SK-N-MC (cell line): ENCODE results near the gene OPCML.

Experiments used
- EZH2 ChIP-seq: fragments of 200-600 bp; sonication (generic); IDR thresholded peaks from one replicate; pipeline ENCODE4 v1.6.1; 2017; ENCODE audit warnings: antibody characterized with exemption
- FOXP2 ChIP-seq: optimal IDR thresholded peaks from 2 replicates; pipeline ENCODE3; 2011; ENCODE audit warnings: mild to moderate bottlenecking, moderate library complexity; ENCODE audit not compliant: insufficient read depth; ENCODE audit errors: extremely low read length, control extremely low read depth
- POLR2AphosphoS5 ChIP-seq: IDR thresholded peaks from 2 replicates; pipeline ENCODE4 v1.6.1; 2012; ENCODE audit warnings: mild to moderate bottlenecking, low read depth, low read length, borderline replicate concordance

- no peak for TF ChIP-seq POLR2AphosphoS5
- no peak for TF ChIP-seq FOXP2
- no peak for TF ChIP-seq EZH2
Measured at GRCh38 chr11:133134314-133135173, 397.8 kb downstream of the OPCML start.
